NOMO-1 (cell line): Measurements from ENCODE around the gene KRTAP12-4.
"Not testable (repeated sequence)": the region's sequence is repeated elsewhere in the genome, so short reads cannot be mapped to it uniquely, and the experiment has no call there.

ENCODE experiments used
- DNase-seq, 2 experiments: peaks; one replicate each; lab custom pipeline; 2025; ENCODE audit not compliant: unreplicated experiment in 2 of 2; lab: John Stamatoyannopoulos, UW

KRTAP12-4 gene

GRCh38 chr21:44687671-44688070 lies 33.2 kb upstream of the KRTAP12-4 start:
- no peak for DNase-seq

DNA sequence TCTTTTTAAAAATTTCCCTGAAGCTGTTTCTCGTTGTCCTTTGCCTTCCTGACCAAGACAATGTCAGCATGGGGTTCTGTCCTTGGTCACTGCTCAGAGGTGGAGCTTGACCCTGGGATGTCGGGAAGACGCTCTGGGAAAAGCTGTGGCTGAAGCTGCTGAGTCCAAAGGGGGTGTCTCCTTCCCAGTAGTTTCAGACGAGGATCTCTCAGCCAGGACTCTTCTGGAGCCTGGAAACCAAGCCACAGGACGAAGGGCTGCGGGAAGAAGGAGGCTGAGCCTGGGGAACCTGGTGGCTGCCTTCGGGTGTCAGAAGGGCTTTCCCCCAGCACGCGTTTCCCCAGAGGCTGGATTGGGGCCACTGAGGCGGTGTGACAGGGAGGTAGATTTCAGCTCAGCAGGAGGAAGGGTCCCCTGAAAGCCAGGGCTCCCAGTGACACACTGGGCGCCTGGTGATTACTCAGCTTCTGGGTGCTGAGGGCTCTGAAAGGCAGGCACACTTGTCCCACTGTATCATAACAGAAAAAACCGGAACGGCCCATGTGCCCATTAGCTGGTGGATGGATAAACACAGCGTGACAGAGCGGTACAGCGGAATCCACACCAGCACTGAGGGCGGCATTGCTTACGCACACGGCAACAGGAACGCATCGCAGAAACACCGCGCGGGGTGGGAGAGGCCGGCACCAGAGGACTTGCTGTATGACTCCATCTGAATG lies 32.5 kb upstream of the KRTAP12-4 start:
- no peak for DNase-seq

GRCh38 chr21:44686000-44686781 lies 31.7 kb upstream of the KRTAP12-4 start:
- DNase-seq: no peak

- DNase-seq: not testable (repeated sequence)
Observed at GRCh38 chr21:44685050-44685449, 30.6 kb upstream of the KRTAP12-4 start.

GRCh38 chr21:44684483-44684882 lies 30.0 kb upstream of the KRTAP12-4 start:
- no peak for DNase-seq

GRCh38 chr21:44684077-44684476 lies 29.6 kb upstream of the KRTAP12-4 start:
- no peak for DNase-seq

DNA sequence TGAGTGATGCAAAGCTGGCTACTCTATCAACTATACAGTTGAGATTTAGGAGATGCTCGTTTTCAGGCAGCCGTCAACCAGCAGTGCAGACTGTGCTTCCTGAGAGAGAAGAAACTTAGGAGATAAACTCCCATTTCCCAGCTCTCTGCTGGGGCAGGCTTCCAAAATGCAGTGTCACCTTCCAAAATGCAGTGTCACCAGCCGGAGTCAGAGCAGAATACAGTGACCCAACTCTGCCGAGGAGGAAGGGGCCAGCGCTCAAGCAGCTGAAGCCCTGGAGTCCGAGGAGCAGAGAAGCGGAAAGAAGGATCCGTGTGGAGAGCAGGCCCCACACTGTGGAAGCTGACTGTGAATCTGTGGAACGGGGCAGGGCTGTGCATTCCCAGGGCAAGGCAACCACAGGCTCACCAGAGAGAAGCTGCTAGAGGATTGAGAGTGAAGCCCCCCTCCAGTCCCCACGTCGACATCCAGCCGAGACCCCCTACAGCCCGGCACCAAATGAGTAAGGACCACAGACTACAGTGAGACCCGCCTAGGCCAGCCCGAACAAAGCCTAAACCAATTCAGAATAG lies 28.2 kb upstream of the KRTAP12-4 start:
- no peak for DNase-seq

GRCh38 chr21:44681861-44682579 lies 27.6 kb upstream of the KRTAP12-4 start, which contains the start of gene KRTAP12-1:
Gene KRTAP12-1 (minus strand): TSS chr21:44682163. CDS start chr21:44682123, 40 bp downstream.
- no peak for DNase-seq

DNA sequence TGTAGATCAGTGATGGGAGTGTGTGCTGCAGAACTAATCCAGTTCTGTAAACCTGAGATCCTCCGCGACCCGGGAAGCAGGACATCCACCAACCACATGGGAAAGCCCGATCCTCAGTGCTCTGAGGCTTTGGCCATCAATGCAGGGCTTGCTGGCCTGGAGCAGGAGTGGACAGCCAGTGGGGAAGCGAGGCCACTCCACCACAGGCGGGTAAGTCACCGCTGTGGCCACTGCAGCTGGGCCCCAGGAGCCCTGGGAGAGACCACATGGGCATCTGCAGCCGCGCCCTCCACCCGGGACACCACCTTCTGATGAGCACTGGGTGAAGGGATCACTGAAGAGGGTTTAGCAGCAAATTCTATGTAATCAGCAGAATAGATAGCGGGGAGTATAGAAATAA lies 26.7 kb upstream of the KRTAP12-4 start:
- no peak for DNase-seq

GRCh38 chr21:44677881-44678280 lies 23.4 kb upstream of the KRTAP12-4 start:
- DNase-seq: no peak

DNA sequence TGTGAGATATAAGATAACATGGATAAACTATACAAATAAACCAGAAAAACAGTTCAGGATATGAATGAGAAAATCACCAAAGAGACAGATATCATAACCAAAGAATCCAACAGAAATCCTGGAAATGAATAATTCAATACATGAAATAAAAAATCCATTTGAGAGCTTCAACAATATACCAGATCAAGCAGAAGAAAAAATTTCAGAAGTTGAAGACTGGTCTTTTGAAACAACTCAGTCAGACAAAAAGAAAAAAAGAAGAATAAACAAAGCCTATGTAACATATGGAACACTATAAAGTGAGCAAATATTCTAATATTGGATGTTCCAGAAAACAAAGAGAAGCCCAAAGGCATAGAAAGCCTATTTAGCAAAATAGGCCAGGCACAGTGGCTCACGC lies 17.5 kb upstream of the KRTAP12-4 start:
- DNase-seq: no peak

GRCh38 chr21:44670642-44671432 lies 16.4 kb upstream of the KRTAP12-4 start:
- no peak for DNase-seq

DNA sequence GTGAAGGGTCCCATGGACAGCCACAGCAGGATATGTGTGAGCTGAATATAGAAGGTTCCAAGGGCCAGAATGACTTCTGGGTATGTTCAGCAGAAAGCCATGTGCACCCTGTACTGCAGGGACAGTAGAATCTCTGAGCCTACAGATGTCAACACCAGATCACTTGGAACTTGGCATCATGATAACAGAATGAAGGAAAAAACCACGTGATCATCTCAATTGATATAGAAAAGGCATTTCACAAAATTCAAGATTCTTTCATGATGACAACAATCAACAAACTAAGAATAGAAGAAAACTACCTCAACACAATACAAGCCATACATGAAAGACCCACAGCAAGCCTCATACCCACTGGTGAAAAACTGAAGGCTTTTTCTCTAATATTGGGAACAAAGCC lies 13.2 kb upstream of the KRTAP12-4 start:
- DNase-seq: no peak

GRCh38 chr21:44666401-44667320 lies 12.2 kb upstream of the KRTAP12-4 start, which contains the start of gene KRTAP12-2:
Gene KRTAP12-2 (minus strand): TSS chr21:44666927. CDS start chr21:44666886, 41 bp downstream.
- no peak for DNase-seq

- no peak for DNase-seq
Observed at GRCh38 chr21:44664691-44665090, 10.2 kb upstream of the KRTAP12-4 start.

DNA sequence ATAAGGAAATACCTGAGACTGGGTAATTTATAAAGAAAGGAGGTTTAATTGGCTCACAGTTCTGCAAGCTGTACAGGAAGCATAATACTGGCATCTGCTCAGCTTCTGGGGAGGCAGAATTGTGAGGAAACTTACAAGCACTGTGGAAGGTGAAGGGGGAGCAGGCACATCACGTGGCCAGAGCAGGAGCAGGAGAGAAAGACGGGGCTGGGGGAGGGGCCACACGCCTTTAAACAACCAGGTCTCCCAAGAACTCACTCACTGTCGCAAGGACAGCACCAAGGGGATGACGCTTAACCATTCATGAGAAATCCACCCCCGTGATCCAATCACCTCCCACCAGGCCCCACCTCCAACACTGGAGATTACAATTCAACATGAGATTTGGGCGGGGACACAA lies 7.1 kb upstream of the KRTAP12-4 start:
- DNase-seq: not testable (repeated sequence)

DNA sequence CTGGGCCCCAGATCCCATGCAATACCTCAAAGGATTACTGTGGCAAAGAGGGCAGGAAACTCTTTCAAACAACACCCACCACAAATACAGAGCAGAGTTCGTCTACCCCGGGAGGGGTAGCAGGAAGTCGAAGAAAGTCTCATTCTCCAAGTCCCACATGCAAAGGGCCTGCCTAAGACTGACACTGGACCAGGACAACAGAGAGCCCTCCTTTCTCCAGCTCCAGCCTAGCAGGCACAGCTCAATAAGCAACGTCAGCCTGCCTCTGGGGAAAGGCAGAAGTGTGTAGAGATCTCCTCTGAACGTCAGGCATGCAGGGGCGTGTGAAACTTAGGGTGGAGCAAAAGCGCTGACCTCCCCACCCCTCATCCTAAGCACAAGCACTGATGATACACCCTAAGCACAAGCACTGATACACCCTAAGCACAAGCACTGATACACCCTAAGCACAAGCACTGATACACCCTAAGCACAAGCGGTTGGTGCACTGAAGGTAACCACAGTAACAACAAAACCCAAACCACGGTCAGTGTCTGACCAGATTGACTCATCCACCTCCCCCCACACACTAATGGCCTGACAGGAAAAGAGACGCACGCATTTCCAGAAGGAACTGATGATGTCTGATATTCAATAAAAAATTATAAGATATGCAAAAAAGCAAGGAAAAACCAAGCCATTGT lies 4.6 kb upstream of the KRTAP12-4 start:
- DNase-seq: peak; percentile 1 to 7

GRCh38 chr21:44658541-44658910 lies 4.1 kb upstream of the KRTAP12-4 start:
- DNase-seq: no peak
